NB4 (cell line): Measurements from ENCODE around the gene PGM1.

Source experiments
- DNase-seq: peaks from one replicate; pipeline ENCODE4 v3.0.0; 2010; ENCODE audit warnings: low read depth
- H3K4me3 ChIP-seq: one replicate; pipeline ENCODE4 v1.5.1; 2011; ENCODE audit warnings: mild to moderate bottlenecking, low read depth, low read length, moderate library complexity
- CTCF ChIP-seq: IDR thresholded peaks from one replicate; pipeline ENCODE4 v1.5.1; 2012; ENCODE audit warnings: low read depth, low read length
- MAX ChIP-seq: IDR thresholded peaks from 2 replicates; pipeline ENCODE4 v1.6.1; 2011; ENCODE audit warnings: low read depth, low read length
- MYC ChIP-seq: IDR thresholded peaks from 2 replicates; pipeline ENCODE4 v1.6.1; 2011; ENCODE audit warnings: low read depth, low read length
- POLR2A ChIP-seq: IDR thresholded peaks from 2 replicates; pipeline ENCODE4 v1.6.1; 2011; ENCODE audit warnings: mild to moderate bottlenecking; ENCODE audit not compliant: insufficient read length; ENCODE audit errors: extremely low read depth

PGM1 gene

GRCh38 chr1:63630666-63631065, 37.5 kb downstream of the PGM1 start:
- TF ChIP-seq POLR2A, result no peak
- no peak for TF ChIP-seq MYC
- TF ChIP-seq CTCF, result no peak
- TF ChIP-seq MAX, result no peak
- no peak for DNase-seq
- H3K4me3 ChIP-seq, result no peak overlapping the region

GRCh38 chr1:63632110-63632509, 38.9 kb downstream of the PGM1 start:
- no peak for DNase-seq
- TF ChIP-seq MAX, result no peak
- TF ChIP-seq CTCF, result no peak
- no peak for TF ChIP-seq POLR2A
- TF ChIP-seq MYC, result no peak
- no peak overlapping the region for H3K4me3 ChIP-seq

- TF ChIP-seq POLR2A (no peak), MAX (no peak), CTCF (no peak), MYC (no peak)
- no peak for DNase-seq
- no peak overlapping the region for H3K4me3 ChIP-seq
Observed at GRCh38 chr1:63633281-63633680, 40.1 kb downstream of the PGM1 start.

- TF ChIP-seq MAX (no peak), CTCF (no peak), MYC (no peak), POLR2A (no peak)
- H3K4me3 ChIP-seq, result no peak overlapping the region
- DNase-seq, result no peak
Observed at GRCh38 chr1:63634471-63634870, 41.3 kb downstream of the PGM1 start.

GRCh38 chr1:63635681-63636080, 42.5 kb downstream of the PGM1 start:
- no peak for DNase-seq
- TF ChIP-seq POLR2A (no peak), MAX (no peak), MYC (no peak), CTCF (no peak)
- H3K4me3 ChIP-seq, result no peak overlapping the region
